Caco-2 (cell line): ENCODE results near the gene TRAF3. TPM values are rescaled to one million over a fixed set of nuclear protein-coding genes. Genes with fewer than 3 reads are reported as not detected.

ENCODE experiments used
- BruUV-seq: library from RNA; stranded (reverse); fragments of 400-500 nt; replicated peaks from 2 replicates; lab custom pipeline; 2021; lab: Mats Ljungman, UMichigan
- CTCF ChIA-PET: fragments of 300-600 bp; sonication (Branson Sonifier 250); formaldehyde crosslinking; loops from one replicate; lab custom pipeline; 2022; ENCODE audit warnings: antibody characterized with exemption; lab: Charles Lee
- POLR2A ChIA-PET: fragments of 300-600 bp; sonication (Branson Sonifier 250); formaldehyde crosslinking; loops from one replicate; lab custom pipeline; 2022; ENCODE audit warnings: antibody characterized with exemption; lab: Charles Lee
- DNase-seq, 2 experiments: peaks; one replicate each; pipeline versions ENCODE4 v3.0.0 to v3.0.0-alpha.2; 2020 to 2022
- H3K27me3 ChIP-seq: replicated peaks from 2 replicates; pipeline ENCODE4 v1.6.0; 2011; ENCODE audit warnings: low read length; ENCODE audit not compliant: control insufficient read depth, insufficient read depth
- H3K36me3 ChIP-seq: 2 replicates; pipeline ENCODE4 v1.5.1; 2011; ENCODE audit warnings: low read length; ENCODE audit not compliant: control insufficient read depth, insufficient read depth
- H3K4me1 ChIP-seq: fragments of 250-450 bp; sonication (Bioruptor Pico); 2 replicates; pipeline ENCODE4 v1.5.1; 2020; ENCODE audit warnings: mild to moderate bottlenecking
- H3K4me3 ChIP-seq: 2 replicates; pipeline ENCODE4 v1.5.1; 2011; ENCODE audit warnings: low read depth, mild to moderate bottlenecking, control low read depth, low read length
- H3K9me3 ChIP-seq: fragments of 250-450 bp; sonication (Bioruptor Pico); 2 replicates; pipeline ENCODE4 v1.5.1; 2020; ENCODE audit warnings: mild to moderate bottlenecking, moderate library complexity
- H3K27ac Mint-ChIP-seq: one replicate; pipeline ENCODE4 v1.8.0; 2022; ENCODE audit warnings: mixed read lengths; ENCODE audit not compliant: unreplicated experiment
- H3K27me3 Mint-ChIP-seq: one replicate; pipeline ENCODE4 v1.8.0; 2022; ENCODE audit warnings: mixed read lengths; ENCODE audit not compliant: insufficient read depth, unreplicated experiment
- H3K36me3 Mint-ChIP-seq: one replicate; pipeline ENCODE4 v1.8.0; 2022; ENCODE audit warnings: mild to moderate bottlenecking, mixed read lengths; ENCODE audit not compliant: insufficient read depth, unreplicated experiment
- H3K4me1 Mint-ChIP-seq: one replicate; pipeline ENCODE4 v1.8.0; 2022; ENCODE audit warnings: low read depth, mixed read lengths; ENCODE audit not compliant: unreplicated experiment
- H3K4me3 Mint-ChIP-seq: one replicate; pipeline ENCODE4 v1.8.0; 2022; ENCODE audit warnings: mild to moderate bottlenecking, moderate library complexity, mixed read lengths; ENCODE audit not compliant: unreplicated experiment
- H3K9me3 Mint-ChIP-seq: one replicate; pipeline ENCODE4 v1.8.0; 2022; ENCODE audit warnings: mixed read lengths; ENCODE audit not compliant: unreplicated experiment
- CTCF ChIP-seq, 2 experiments: fragments of 200-600 bp in 1 of 2; IDR thresholded peaks; 1 replicate in 1 of 2; 2 replicates in 1 of 2; pipeline versions ENCODE4 v1.5.1 to v1.8.0; 2011 to 2022; ENCODE audit warnings: antibody characterized with exemption in 1 of 2, control low read depth in 1 of 2, inconsistent platforms in 1 of 2, low read depth in 1 of 2, low read length in 1 of 2, mild to moderate bottlenecking in 1 of 2, moderate library complexity in 1 of 2; ENCODE audit not compliant: insufficient read depth in 1 of 2, severe bottlenecking in 1 of 2, unreplicated experiment in 1 of 2
- intact Hi-C: fragments of 100-400 bp; cut with micrococcal nuclease; formaldehyde crosslinking; loops from one replicate; pipeline ENCODE4 v1.10.0; 2022; ENCODE audit not compliant: unreplicated experiment
- total RNA-seq: library from RNA; stranded (reverse); gene quantifications from 2 replicates; pipeline ENCODE4 v1.2.3, GENCODE V29; 2022

The TRAF3 gene
- total RNA-seq, 1 experiment from 2014 or later = 16.6 TPM

DNA sequence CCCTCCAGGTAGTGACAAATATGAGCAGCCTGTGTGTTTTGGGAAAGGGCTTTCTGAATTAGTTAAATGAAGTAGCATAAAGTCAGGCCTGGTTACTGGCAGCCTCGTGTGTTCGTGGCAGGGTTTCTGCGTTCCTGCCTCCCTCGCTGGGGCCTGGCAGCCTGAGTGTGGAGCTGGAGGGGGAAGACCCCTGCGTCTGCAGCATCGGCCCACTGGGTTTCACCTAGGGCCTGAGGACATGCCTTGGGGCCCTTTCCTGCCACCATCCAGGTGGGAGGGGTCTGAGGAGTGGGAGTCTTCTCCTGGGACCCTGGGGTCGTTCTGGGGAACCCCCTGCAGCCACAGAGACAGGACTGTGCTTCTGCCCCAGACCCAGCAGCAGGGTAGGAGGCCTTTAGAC, 124.8 kb downstream of the TRAF3 start:
- Mint-ChIP-seq H3K4me3 (no peak overlapping the region), H3K27ac (peak overlapping the region; percentile 80), H3K9me3 (no peaks in the 10 kb centered on the region), H3K27me3 (no peaks in the 10 kb centered on the region), H3K36me3 (peaks cover 20% of the 10 kb centered on the region), H3K4me1 (no peaks in the 10 kb centered on the region)
- ChIA-PET POLR2A (no interaction called here), CTCF (no interaction called here)
- no peaks in the 10 kb centered on the region; the same call in 1 of the 2 replicates for H3K36me3 ChIP-seq
- TF ChIP-seq CTCF (IDR thresholded peaks at IDR 0.05; ENCODE audit: insufficient read depth in 1 of 2, low read depth in 1 of 2, low read length in 1 of 2, severe bottlenecking in 1 of 2, unreplicated experiment in 1 of 2) = no peak
- no TSS peak for BruUV-seq
- H3K27me3 ChIP-seq = no peaks in the 10 kb centered on the region
- no peaks in the 10 kb centered on the region for H3K9me3 ChIP-seq
- no peak for DNase-seq
- H3K4me3 ChIP-seq = no peak overlapping the region
- intact Hi-C loops = no loop called here
- no peaks in the 10 kb centered on the region for H3K4me1 ChIP-seq

DNA sequence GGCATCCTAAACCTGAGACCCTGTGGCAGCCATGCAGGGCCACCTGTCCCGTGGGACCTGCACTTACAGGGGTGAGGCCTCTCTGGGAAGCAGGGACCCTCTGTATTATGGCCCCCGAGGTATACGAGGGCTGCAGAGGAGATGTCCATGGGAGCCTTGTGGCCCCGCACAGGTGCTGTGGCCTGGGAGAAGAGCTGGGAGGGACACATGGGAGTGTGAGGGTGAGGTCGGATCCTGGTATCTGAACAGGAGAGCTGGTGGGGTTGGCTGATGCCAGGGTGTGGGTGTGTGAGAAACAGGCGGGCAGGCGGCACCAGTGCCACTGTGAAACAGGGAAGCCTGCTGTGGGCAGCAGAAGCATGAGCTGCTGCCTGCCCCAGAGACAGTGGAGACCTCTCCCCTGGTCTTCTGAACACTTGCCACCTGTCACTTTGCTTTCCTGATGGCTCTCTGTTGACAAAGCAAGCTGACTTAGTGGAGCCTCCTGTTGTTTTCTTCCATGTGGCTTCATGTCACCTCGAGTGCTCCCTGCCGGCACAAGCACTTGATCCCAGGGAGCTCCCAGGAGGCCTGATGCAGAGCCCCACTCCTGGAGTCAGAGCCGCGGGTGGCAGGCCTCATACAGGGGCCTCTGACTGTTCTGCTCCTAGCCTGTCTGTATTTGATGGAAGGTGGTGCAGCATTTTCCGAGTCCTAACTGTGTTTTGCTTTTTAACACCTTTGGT, 125.4 kb downstream of the TRAF3 start:
- TF ChIP-seq CTCF (IDR thresholded peaks at IDR 0.05; ENCODE audit: insufficient read depth in 1 of 2, low read depth in 1 of 2, low read length in 1 of 2, severe bottlenecking in 1 of 2, unreplicated experiment in 1 of 2) = no peak
- intact Hi-C loops = no loop called here
- peaks cover 20% of the 10 kb centered on the region for H3K36me3 Mint-ChIP-seq
- no peaks in the 10 kb centered on the region for H3K4me1 Mint-ChIP-seq
- Histone ChIP-seq H3K36me3 (no peaks in the 10 kb centered on the region; the same call in 1 of the 2 replicates), H3K4me3 (no peak overlapping the region), H3K9me3 (no peaks in the 10 kb centered on the region), H3K4me1 (no peaks in the 10 kb centered on the region), H3K27me3 (no peaks in the 10 kb centered on the region)
- no peak for DNase-seq
- H3K27me3 Mint-ChIP-seq = no peaks in the 10 kb centered on the region
- CTCF ChIA-PET = no interaction called here
- POLR2A ChIA-PET = no interaction called here
- H3K9me3 Mint-ChIP-seq = no peaks in the 10 kb centered on the region
- no peak overlapping the region for H3K4me3 Mint-ChIP-seq
- BruUV-seq = no TSS peak
- peak overlapping the region; percentile 80 for H3K27ac Mint-ChIP-seq

- no peaks in the 10 kb centered on the region for H3K27me3 Mint-ChIP-seq
- H3K4me1 Mint-ChIP-seq = no peaks in the 10 kb centered on the region
- H3K27me3 ChIP-seq = no peaks in the 10 kb centered on the region
- H3K4me3 ChIP-seq = no peak overlapping the region
- no peaks in the 10 kb centered on the region for H3K9me3 Mint-ChIP-seq
- intact Hi-C loops = no loop called here
- no peaks in the 10 kb centered on the region for H3K4me1 ChIP-seq
- H3K36me3 Mint-ChIP-seq = peaks cover 24% of the 10 kb centered on the region
- no TSS peak for BruUV-seq
- no peak overlapping the region for H3K27ac Mint-ChIP-seq
- DNase-seq = no peak
- H3K4me3 Mint-ChIP-seq = no peak overlapping the region
- no peak for TF ChIP-seq CTCF (IDR thresholded peaks at IDR 0.05; ENCODE audit: insufficient read depth in 1 of 2, low read depth in 1 of 2, low read length in 1 of 2, severe bottlenecking in 1 of 2, unreplicated experiment in 1 of 2)
- POLR2A ChIA-PET = no interaction called here
- CTCF ChIA-PET = no interaction called here
- H3K36me3 ChIP-seq = no peaks in the 10 kb centered on the region; the same call in 1 of the 2 replicates
- H3K9me3 ChIP-seq = no peaks in the 10 kb centered on the region
These were observed 126.1 kb downstream of the TRAF3 start for GRCh38 chr14:102903248-102903888.
